ENCODE measurements around the gene CCDC134. TPM values are rescaled to one million over a fixed set of nuclear protein-coding genes. Genes with fewer than 3 reads are reported as not detected.
A peak's percentile ranks its signal among the peaks of the same experiment; 100 is the strongest.

CCDC134 gene
- total and polyA plus RNA-seq, 2 donors (not counting 3 experiments of a cell fraction or from before 2014, with no cell fraction given): 4.5 to 8.4 TPM

DNA sequence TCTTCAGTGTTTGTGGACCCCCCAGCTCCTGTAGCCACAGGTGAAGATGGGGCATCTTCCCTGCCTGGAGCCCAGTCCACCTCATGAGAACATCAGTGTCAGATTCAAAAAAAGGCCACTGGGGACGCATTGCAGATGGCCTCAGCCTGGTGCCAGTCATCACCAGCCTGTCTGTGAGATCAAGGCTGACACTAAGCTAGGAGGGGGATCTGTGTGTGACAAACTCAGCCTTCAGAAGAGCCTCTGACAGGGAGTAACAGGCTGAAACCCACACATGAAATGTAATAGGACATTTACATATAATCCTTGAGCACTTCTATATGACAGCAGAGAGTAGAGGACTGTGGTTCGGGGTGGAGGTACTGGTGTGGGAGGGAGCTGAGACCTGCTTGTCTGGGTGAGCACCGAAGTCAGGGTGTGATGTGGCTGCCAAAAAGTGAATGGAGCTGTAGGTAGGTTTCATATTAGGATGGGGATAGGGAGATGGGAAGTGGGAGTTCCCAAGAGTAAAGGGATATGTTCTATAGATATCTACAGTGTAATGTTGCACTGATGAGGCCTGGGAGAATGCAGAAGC is 20.5 kb upstream of the CCDC134 start:
- H3K4me3 ChIP-seq (replicated peaks in 1 of 3; ENCODE audit: insufficient read depth in 1 of 3, low read depth in 1 of 3, low read length in 3 of 3): no peak overlapping the region
- TF ChIP-seq MYC (IDR thresholded peaks at IDR 0.05; ENCODE audit: low read depth, low read length): no peak
- dilution Hi-C loops (cut with MboI; ENCODE audit: extremely low pct_ligation_motif_present, low sequenced_read_pairs) (no loop called here), intact Hi-C loops (cut with micrococcal nuclease) (loop anchor here (2.0 kb wide), 1 partner anchor 17 kb away; no protein-coding TSS in a partner anchor)
- H3K4me2 ChIP-seq (ENCODE audit: insufficient read depth, low read length): no peak overlapping the region
- H3K9ac ChIP-seq (replicated peaks; ENCODE audit: extremely low read depth, insufficient read depth, low read length): no peak overlapping the region
- BruUV-seq (replicated peaks): no TSS peak
- no peak overlapping the region for H3K27ac ChIP-seq (ENCODE audit: insufficient read depth, low read depth, low read length)
- FAIRE-seq (no peak), DNase-seq (ENCODE audit: low read depth, low spot score) (no peak)
- no peaks in the 10 kb centered on the region for H3K27me3 ChIP-seq (ENCODE audit: control insufficient read depth in 2 of 2, insufficient read depth in 2 of 2, low read length in 2 of 2)
- no peak overlapping the region for H2AFZ ChIP-seq (ENCODE audit: low read depth, low read length)
- ChIA-PET POLR2A (interaction anchor here (0.6 kb wide), 1 partner anchor 808 kb away, joined by 6 read pairs; no protein-coding TSS in a partner anchor), CTCF (interaction anchor here (0.5 to 2.0 kb wide), 8 partner anchors 12 to 83 kb away, joined by 3 to 24 read pairs (median 4); partner anchors contain the start of gene CCDC134)
- no peaks in the 10 kb centered on the region for H4K20me1 ChIP-seq (replicated peaks; ENCODE audit: control insufficient read depth, extremely low read depth, insufficient read depth, low read length)
- no peaks in the 10 kb centered on the region for H3K9me3 ChIP-seq (replicated peaks; ENCODE audit: control insufficient read depth, insufficient read depth, low read length)
- no peaks in the 10 kb centered on the region for H3K9me1 ChIP-seq (replicated peaks; ENCODE audit: control insufficient read depth, extremely low read depth, insufficient read depth, low read length)
- peaks cover 10% of the 10 kb centered on the region for H3K4me1 ChIP-seq (ENCODE audit: control insufficient read depth, extremely low read depth, insufficient read depth, low read length)
- no peaks in the 10 kb centered on the region for H3K79me2 ChIP-seq (ENCODE audit: control insufficient read depth, insufficient read depth, low read length)
- H3K36me3 ChIP-seq (ENCODE audit: control insufficient read depth in 2 of 2, extremely low read depth in 1 of 2, insufficient read depth in 2 of 2, low read length in 2 of 2): no peaks in the 10 kb centered on the region

- Histone ChIP-seq H3K9ac (replicated peaks; ENCODE audit: extremely low read depth, insufficient read depth, low read length) (peak overlapping the region; percentile 24), H3K27ac (ENCODE audit: insufficient read depth, low read depth, low read length) (no peak overlapping the region), H3K79me2 (ENCODE audit: control insufficient read depth, insufficient read depth, low read length) (no peaks in the 10 kb centered on the region), H4K20me1 (replicated peaks; ENCODE audit: control insufficient read depth, extremely low read depth, insufficient read depth, low read length) (no peaks in the 10 kb centered on the region), H3K4me1 (ENCODE audit: control insufficient read depth, extremely low read depth, insufficient read depth, low read length) (peaks cover 10% of the 10 kb centered on the region), H3K4me2 (ENCODE audit: insufficient read depth, low read length) (peak overlapping the region; percentile 31), H3K4me3 (replicated peaks in 1 of 3; ENCODE audit: insufficient read depth in 1 of 3, low read depth in 1 of 3, low read length in 3 of 3) (no peak overlapping the region), H3K36me3 (ENCODE audit: control insufficient read depth in 2 of 2, extremely low read depth in 1 of 2, insufficient read depth in 2 of 2, low read length in 2 of 2) (no peaks in the 10 kb centered on the region), H3K27me3 (ENCODE audit: control insufficient read depth in 2 of 2, insufficient read depth in 2 of 2, low read length in 2 of 2) (no peaks in the 10 kb centered on the region), H3K9me1 (replicated peaks; ENCODE audit: control insufficient read depth, extremely low read depth, insufficient read depth, low read length) (no peaks in the 10 kb centered on the region), H3K9me3 (replicated peaks; ENCODE audit: control insufficient read depth, insufficient read depth, low read length) (no peaks in the 10 kb centered on the region), H2AFZ (ENCODE audit: low read depth, low read length) (peak overlapping the region; percentile 96)
- ChIA-PET CTCF (interaction anchor here (0.8 to 2.0 kb wide), 11 partner anchors 13 to 145 kb away, joined by 3 to 24 read pairs (median 5); partner anchors contain the start of gene CCDC134), POLR2A (interaction anchor here (1.2 kb wide), 1 partner anchor 20 kb away, joined by 4 read pairs; the partner anchor contains the start of gene CCDC134)
- intact Hi-C loops (cut with micrococcal nuclease) (loop anchor here (1.0 to 2.0 kb wide), 2 partner anchors 18 to 19 kb away; partner anchors contain the start of gene CCDC134), dilution Hi-C loops (cut with MboI; ENCODE audit: extremely low pct_ligation_motif_present, low sequenced_read_pairs) (no loop called here)
- DNase-seq (ENCODE audit: low read depth, low spot score): peak; percentile 49
- FAIRE-seq: peak; percentile 73
- TF ChIP-seq EZH2 (IDR thresholded peaks at IDR 0.05; ENCODE audit: borderline replicate concordance, low read depth, low read length, severe bottlenecking): no peak
- peak; percentile 28 for TF ChIP-seq POLR2AphosphoS5 (IDR thresholded peaks at IDR 0.05; ENCODE audit: insufficient read depth, low read depth, low read length)
- BruUV-seq (replicated peaks): no TSS peak
These were observed 19.6 kb upstream of the CCDC134 start for GRCh38 chr22:41780746-41781505.
